A673 (cell line): Measurements from ENCODE around the gene GNPTAB. TPM values are rescaled to one million over a fixed set of nuclear protein-coding genes. Genes with fewer than 3 reads are reported as not detected.

Experiments used
- BruUV-seq: library from RNA; stranded (reverse); fragments of 400-500 nt; replicated peaks from 2 replicates; lab custom pipeline; 2021; lab: Mats Ljungman, UMichigan
- CTCF ChIA-PET: fragments of 300-600 bp; sonication (Branson Sonifier 250); formaldehyde crosslinking; loops from one replicate; lab custom pipeline; 2022; ENCODE audit warnings: antibody characterized with exemption; lab: Charles Lee
- POLR2A ChIA-PET: fragments of 300-600 bp; sonication (Branson Sonifier 250); formaldehyde crosslinking; loops from one replicate; lab custom pipeline; 2022; ENCODE audit warnings: antibody characterized with exemption; ENCODE audit not compliant: low non-redundant PET; lab: Charles Lee
- DNase-seq: peaks from one replicate; pipeline ENCODE4 v3.0.0-alpha.2; 2015; ENCODE audit warnings: low spot score
- H3K27ac ChIP-seq: fragments of 200-600 bp; sonication (generic); 2 replicates; pipeline ENCODE4 v1.5.1; 2016; ENCODE audit warnings: mixed run types, low read depth, mild to moderate bottlenecking, mixed read lengths, antibody characterized with exemption, low read length; ENCODE audit not compliant: poor library complexity, severe bottlenecking
- H3K27me3 ChIP-seq: fragments of 200-600 bp; sonication (generic); replicated peaks from 2 replicates; pipeline ENCODE4 v1.6.1; 2017; ENCODE audit warnings: mixed run types, low read depth, mild to moderate bottlenecking, mixed read lengths, antibody characterized with exemption, low read length; ENCODE audit not compliant: insufficient read depth, poor library complexity
- H3K36me3 ChIP-seq: fragments of 200-600 bp; sonication (generic); 2 replicates; pipeline ENCODE4 v1.6.1; 2016; ENCODE audit warnings: mixed run types, mild to moderate bottlenecking, mixed read lengths, antibody characterized with exemption, low read length; ENCODE audit not compliant: insufficient read depth, poor library complexity, severe bottlenecking
- H3K4me1 ChIP-seq: fragments of 200-600 bp; sonication (generic); 2 replicates; pipeline ENCODE4 v1.6.1; 2017; ENCODE audit warnings: mixed run types, mild to moderate bottlenecking, mixed read lengths, antibody characterized with exemption, low read length; ENCODE audit not compliant: insufficient read depth, poor library complexity, severe bottlenecking
- H3K4me3 ChIP-seq: fragments of 200-600 bp; sonication (generic); 2 replicates; pipeline ENCODE4 v1.5.1; 2016; ENCODE audit warnings: low read depth, mixed run types, mild to moderate bottlenecking, mixed read lengths, low read length; ENCODE audit not compliant: poor library complexity, severe bottlenecking
- H3K9me3 ChIP-seq: fragments of 200-600 bp; sonication (generic); 2 replicates; pipeline ENCODE4 v1.6.1; 2016; ENCODE audit warnings: mixed run types, low read depth, mild to moderate bottlenecking, mixed read lengths, antibody characterized with exemption, low read length; ENCODE audit not compliant: poor library complexity, severe bottlenecking
- CTCF ChIP-seq: fragments of 300-800, 200-600 bp; sonication (generic); conservative IDR thresholded peaks from 2 replicates; pipeline ENCODE4 v1.5.1; 2017; ENCODE audit warnings: low read depth, mild to moderate bottlenecking, antibody characterized with exemption, low read length, moderate library complexity, mixed read lengths
- EZH2 ChIP-seq: fragments of 200-600 bp; sonication (generic); IDR thresholded peaks from 2 replicates; pipeline ENCODE4 v1.6.1; 2017; ENCODE audit warnings: borderline replicate concordance, low read depth, mild to moderate bottlenecking, mixed read lengths, antibody characterized with exemption, low read length; ENCODE audit not compliant: poor library complexity, severe bottlenecking
- intact Hi-C: fragments of 100-400 bp; cut with micrococcal nuclease; formaldehyde crosslinking; loops from one replicate; pipeline ENCODE4 v1.10.0; 2022; ENCODE audit not compliant: unreplicated experiment
- total RNA-seq: library from RNA; stranded (reverse); gene quantifications from 2 replicates; pipeline ENCODE4 v1.2.3, GENCODE V29; 2021

Gene GNPTAB
- total RNA-seq, 1 experiment from 2014 or later: 19.9 TPM

- H3K27me3 ChIP-seq: no peaks in the 10 kb centered on the region
- intact Hi-C loops: no loop called here
- ChIA-PET POLR2A (no interaction called here), CTCF (no interaction called here)
- TF ChIP-seq EZH2: no peak
- no peak for TF ChIP-seq CTCF
- no peak for DNase-seq
- no peak overlapping the region for H3K4me3 ChIP-seq
- no peaks in the 10 kb centered on the region for H3K36me3 ChIP-seq
- no TSS peak for BruUV-seq
- H3K4me1 ChIP-seq: no peaks in the 10 kb centered on the region
- H3K27ac ChIP-seq: no peak overlapping the region
- H3K9me3 ChIP-seq: no peaks in the 10 kb centered on the region
These were observed 120.5 kb downstream of the GNPTAB start for GRCh38 chr12:101710288-101710687.

- no peaks in the 10 kb centered on the region for H3K4me1 ChIP-seq
- H3K27ac ChIP-seq: no peak overlapping the region
- H3K27me3 ChIP-seq: no peaks in the 10 kb centered on the region
- TF ChIP-seq EZH2 (no peak), CTCF (no peak)
- POLR2A ChIA-PET: no interaction called here
- intact Hi-C loops: no loop called here
- H3K4me3 ChIP-seq: no peak overlapping the region
- CTCF ChIA-PET: no interaction called here
- H3K9me3 ChIP-seq: no peaks in the 10 kb centered on the region
- no peaks in the 10 kb centered on the region for H3K36me3 ChIP-seq
- DNase-seq: no peak
- BruUV-seq: no TSS peak
These were observed 123.5 kb downstream of the GNPTAB start for GRCh38 chr12:101707131-101707782.

GRCh38 chr12:101706403-101706802 lies 124.4 kb downstream of the GNPTAB start:
- no peak for DNase-seq
- CTCF ChIA-PET: no interaction called here
- intact Hi-C loops: no loop called here
- H3K9me3 ChIP-seq: no peaks in the 10 kb centered on the region
- POLR2A ChIA-PET: no interaction called here
- H3K36me3 ChIP-seq: no peaks in the 10 kb centered on the region
- BruUV-seq: no TSS peak
- no peak overlapping the region for H3K27ac ChIP-seq
- TF ChIP-seq CTCF (no peak), EZH2 (no peak)
- H3K4me1 ChIP-seq: no peaks in the 10 kb centered on the region
- no peak overlapping the region for H3K4me3 ChIP-seq
- no peaks in the 10 kb centered on the region for H3K27me3 ChIP-seq
